Activated B cell treated with CpG ODN at 0.5 μM for 24 hours (primary cell): Measurements from ENCODE around the gene GGT7. TPM values are rescaled to one million over a fixed set of nuclear protein-coding genes. Genes with fewer than 3 reads are reported as not detected.

Source experiments
- ATAC-seq: fragments of 200-7000 bp; cut with Tn5 transposase; one replicate; pipeline ENCODE4 v1.10.0; 2021; ENCODE audit warnings: low read depth, mild to moderate bottlenecking, moderate library complexity
- CTCF ChIA-PET: fragments of 350-600 bp; sonication (Branson Sonifier 250); formaldehyde crosslinking; loops from one replicate; lab custom pipeline; 2021; ENCODE audit warnings: antibody characterized with exemption; lab: Charles Lee
- POLR2A ChIA-PET: fragments of 350-600 bp; sonication (Branson Sonifier 250); formaldehyde crosslinking; loops from one replicate; lab custom pipeline; 2021; ENCODE audit warnings: antibody characterized with exemption; lab: Charles Lee
- DNase-seq: peaks from one replicate; pipeline ENCODE4 v3.0.0; 2022
- H3K27ac Mint-ChIP-seq: one replicate; pipeline ENCODE4 v1.8.0; 2020; ENCODE audit warnings: mixed read lengths
- H3K27me3 Mint-ChIP-seq: one replicate; pipeline ENCODE4 v1.8.0; 2021; ENCODE audit warnings: mixed read lengths
- H3K36me3 Mint-ChIP-seq: one replicate; pipeline ENCODE4 v1.8.0; 2021; ENCODE audit warnings: low read depth, mixed read lengths
- H3K4me1 Mint-ChIP-seq: one replicate; pipeline ENCODE4 v1.8.0; 2021; ENCODE audit warnings: mixed read lengths
- H3K4me3 Mint-ChIP-seq: one replicate; pipeline ENCODE4 v1.8.0; 2020; ENCODE audit warnings: mild to moderate bottlenecking, mixed read lengths
- H3K9me3 Mint-ChIP-seq: one replicate; pipeline ENCODE4 v1.8.0; 2020; ENCODE audit warnings: mixed read lengths
- intact Hi-C: fragments of 100-400 bp; cut with micrococcal nuclease; formaldehyde crosslinking; loops from one replicate; pipeline ENCODE4 v1.15.1; 2024
- total RNA-seq: library from RNA; stranded (reverse); gene quantifications from 2 replicates; pipeline ENCODE4 v1.2.3, GENCODE V29; 2022
- TF ChIP-seq, protein P1 (sequence below): fragments of 200-600 bp; IDR thresholded peaks from one replicate; pipeline ENCODE4 v1.8.0; 2022; ENCODE audit warnings: antibody characterized with exemption, mild to moderate bottlenecking

GGT7 gene
- total RNA-seq, 1 donor from 2014 or later, result 20.6 TPM

- H3K4me3 Mint-ChIP-seq, result no peak overlapping the region
- intact Hi-C loops, result no loop called here
- TF ChIP-seq, protein P1, sequence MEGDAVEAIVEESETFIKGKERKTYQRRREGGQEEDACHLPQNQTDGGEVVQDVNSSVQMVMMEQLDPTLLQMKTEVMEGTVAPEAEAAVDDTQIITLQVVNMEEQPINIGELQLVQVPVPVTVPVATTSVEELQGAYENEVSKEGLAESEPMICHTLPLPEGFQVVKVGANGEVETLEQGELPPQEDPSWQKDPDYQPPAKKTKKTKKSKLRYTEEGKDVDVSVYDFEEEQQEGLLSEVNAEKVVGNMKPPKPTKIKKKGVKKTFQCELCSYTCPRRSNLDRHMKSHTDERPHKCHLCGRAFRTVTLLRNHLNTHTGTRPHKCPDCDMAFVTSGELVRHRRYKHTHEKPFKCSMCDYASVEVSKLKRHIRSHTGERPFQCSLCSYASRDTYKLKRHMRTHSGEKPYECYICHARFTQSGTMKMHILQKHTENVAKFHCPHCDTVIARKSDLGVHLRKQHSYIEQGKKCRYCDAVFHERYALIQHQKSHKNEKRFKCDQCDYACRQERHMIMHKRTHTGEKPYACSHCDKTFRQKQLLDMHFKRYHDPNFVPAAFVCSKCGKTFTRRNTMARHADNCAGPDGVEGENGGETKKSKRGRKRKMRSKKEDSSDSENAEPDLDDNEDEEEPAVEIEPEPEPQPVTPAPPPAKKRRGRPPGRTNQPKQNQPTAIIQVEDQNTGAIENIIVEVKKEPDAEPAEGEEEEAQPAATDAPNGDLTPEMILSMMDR, result no peak
- no peaks in the 10 kb centered on the region for H3K9me3 Mint-ChIP-seq
- H3K27me3 Mint-ChIP-seq, result no peaks in the 10 kb centered on the region
- ATAC-seq, result no peak
- no peak overlapping the region for H3K27ac Mint-ChIP-seq
- H3K4me1 Mint-ChIP-seq, result no peaks in the 10 kb centered on the region
- ChIA-PET CTCF (no interaction called here), POLR2A (no interaction called here)
- no peak for DNase-seq
- no peaks in the 10 kb centered on the region for H3K36me3 Mint-ChIP-seq
These were observed 23.5 kb upstream of the GGT7 start for GRCh38 chr20:34896086-34896621.

GRCh38 chr20:34895465-34895864, 22.8 kb upstream of the GGT7 start:
- H3K4me3 Mint-ChIP-seq, result no peak overlapping the region
- H3K4me1 Mint-ChIP-seq, result no peaks in the 10 kb centered on the region
- ATAC-seq, result no peak
- H3K27me3 Mint-ChIP-seq, result no peaks in the 10 kb centered on the region
- H3K36me3 Mint-ChIP-seq, result no peaks in the 10 kb centered on the region
- POLR2A ChIA-PET, result no interaction called here
- intact Hi-C loops, result no loop called here
- CTCF ChIA-PET, result no interaction called here
- H3K9me3 Mint-ChIP-seq, result no peaks in the 10 kb centered on the region
- no peak overlapping the region for H3K27ac Mint-ChIP-seq
- TF ChIP-seq, protein P1, result no peak
- DNase-seq, result no peak

- ATAC-seq (no peak), DNase-seq (no peak)
- Mint-ChIP-seq H3K4me3 (no peak overlapping the region), H3K36me3 (no peaks in the 10 kb centered on the region), H3K27me3 (no peaks in the 10 kb centered on the region), H3K9me3 (no peaks in the 10 kb centered on the region), H3K4me1 (no peaks in the 10 kb centered on the region), H3K27ac (no peak overlapping the region)
- ChIA-PET CTCF (no interaction called here), POLR2A (no interaction called here)
- TF ChIP-seq, protein P1, result no peak
- intact Hi-C loops, result no loop called here
These were observed 22.1 kb upstream of the GGT7 start for GRCh38 chr20:34894723-34895122.

- no peak overlapping the region for H3K27ac Mint-ChIP-seq
- POLR2A ChIA-PET, result interaction anchor here (0.6 kb wide), 1 partner anchor 82 kb away, joined by 4 read pairs; no protein-coding TSS in a partner anchor
These were observed 20.0 kb upstream of the GGT7 start for GRCh38 chr20:34892671-34893070.

DNA sequence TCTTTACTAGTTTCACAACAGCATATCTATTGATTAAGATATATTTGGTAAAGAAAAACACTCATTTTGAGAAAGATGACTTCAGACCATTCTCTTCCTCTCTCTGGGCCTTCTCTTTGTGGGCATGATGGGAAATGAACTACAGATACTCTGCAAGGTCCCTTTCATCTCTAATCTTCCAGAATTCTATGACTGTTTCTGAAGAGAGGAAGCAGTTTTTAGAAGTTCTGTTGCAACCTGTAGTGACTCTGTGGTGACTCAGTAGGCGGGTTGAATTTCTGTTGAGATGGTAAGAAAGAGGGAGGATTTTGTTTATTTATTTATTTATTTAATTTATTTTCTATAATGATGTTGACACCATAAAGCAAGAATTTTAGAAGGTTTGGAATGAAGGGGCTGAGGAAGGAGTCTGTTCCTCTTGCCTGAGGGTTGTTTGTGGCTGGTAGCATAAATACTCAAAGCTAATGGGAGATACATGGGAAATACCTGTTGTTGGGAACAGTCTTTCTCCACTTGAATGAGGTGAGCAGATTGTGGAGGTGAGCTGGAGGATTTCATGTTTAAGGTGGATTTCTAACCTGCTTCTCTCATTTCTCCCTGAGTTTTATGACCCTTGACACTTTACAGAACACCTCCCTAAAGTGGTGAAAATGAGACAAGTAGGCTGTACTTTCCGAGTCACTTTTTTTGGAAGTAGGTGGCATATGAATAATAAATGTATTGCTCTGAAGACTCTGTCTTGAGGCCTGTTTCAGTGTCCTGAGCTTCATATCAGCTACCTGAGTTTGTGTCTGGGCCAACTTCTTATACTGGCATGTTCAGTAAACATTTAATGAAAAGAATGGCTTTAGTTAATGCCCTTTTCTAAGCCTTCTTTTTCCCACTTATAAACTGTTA, 18.8 kb upstream of the GGT7 start:
- H3K9me3 Mint-ChIP-seq, result no peaks in the 10 kb centered on the region
- no peaks in the 10 kb centered on the region for H3K4me1 Mint-ChIP-seq
- no peak for DNase-seq
- TF ChIP-seq, protein P1, result no peak
- ChIA-PET POLR2A (interaction anchor here (0.6 kb wide), 1 partner anchor 13 kb away, joined by 3 read pairs; no protein-coding TSS in a partner anchor), CTCF (no interaction called here)
- no peak overlapping the region for H3K27ac Mint-ChIP-seq
- H3K36me3 Mint-ChIP-seq, result no peaks in the 10 kb centered on the region
- H3K4me3 Mint-ChIP-seq, result no peak overlapping the region
- peaks cover 2% of the 10 kb centered on the region for H3K27me3 Mint-ChIP-seq
- no peak for ATAC-seq
- intact Hi-C loops, result no loop called here

More at GRCh38 chr20:34892671-34893070, 20.0 kb upstream of the GGT7 start:
- no peak for DNase-seq
- peaks cover 2% of the 10 kb centered on the region for H3K27me3 Mint-ChIP-seq
- ATAC-seq, result no peak
- intact Hi-C loops, result no loop called here
- H3K36me3 Mint-ChIP-seq, result no peaks in the 10 kb centered on the region
- no peaks in the 10 kb centered on the region for H3K9me3 Mint-ChIP-seq
- H3K4me3 Mint-ChIP-seq, result no peak overlapping the region
- CTCF ChIA-PET, result no interaction called here
- H3K4me1 Mint-ChIP-seq, result no peaks in the 10 kb centered on the region
- TF ChIP-seq, protein P1, result no peak
